ENCODE measurements around the gene BEND6.
"Not testable (repeated sequence)": the region's sequence is repeated elsewhere in the genome, so short reads cannot be mapped to it uniquely, and the experiment has no call there.

Gene BEND6

GRCh38 chr6:56999049-56999448 is 44.1 kb downstream of the BEND6 start:
- Histone ChIP-seq H2BK15ac (replicated peaks; ENCODE audit: low read depth) (no peak overlapping the region), H3K4ac (ENCODE audit: low read depth, low read length) (no peak overlapping the region), H3K4me2 (ENCODE audit: low read length) (no peak overlapping the region), H2BK5ac (ENCODE audit: low read length) (no peak overlapping the region), H3K4me1 (ENCODE audit: control insufficient read depth, low read depth, low read length) (no peaks in the 10 kb centered on the region), H3K27me3 (ENCODE audit: insufficient read depth, low read length, poor library complexity) (no peaks in the 10 kb centered on the region), H3K9ac (ENCODE audit: low read length) (no peak overlapping the region), H3K4me3 (ENCODE audit: low read length) (no peak overlapping the region), H4K5ac (ENCODE audit: low read length) (no peak overlapping the region), H2BK120ac (ENCODE audit: low read depth, low read length) (no peak overlapping the region), H2AK5ac (ENCODE audit: low read length) (no peak overlapping the region), H3K27ac (ENCODE audit: low read depth, low read length) (no peak overlapping the region), H4K8ac (ENCODE audit: low read depth, low read length) (no peak overlapping the region), H3K56ac (ENCODE audit: low read length) (no peak overlapping the region), H3K79me2 (ENCODE audit: control insufficient read depth, insufficient read depth, low read length) (no peaks in the 10 kb centered on the region), H3K36me3 (ENCODE audit: control insufficient read depth, insufficient read depth, low read length) (no peaks in the 10 kb centered on the region), H3K23ac (ENCODE audit: low read length) (no peak overlapping the region), H3K79me1 (ENCODE audit: low read length) (no peaks in the 10 kb centered on the region), H3K18ac (ENCODE audit: low read length) (no peak overlapping the region)
- DNase-seq = no peak

GRCh38 chr6:56999748-57000147 is 44.8 kb downstream of the BEND6 start:
- H3K36me3 ChIP-seq (ENCODE audit: control insufficient read depth, insufficient read depth, low read length); H3K4me3 ChIP-seq (ENCODE audit: low read length); H2BK120ac ChIP-seq (ENCODE audit: low read depth, low read length); H3K27ac ChIP-seq (ENCODE audit: low read depth, low read length); H3K27me3 ChIP-seq (ENCODE audit: insufficient read depth, low read length, poor library complexity); H3K9ac ChIP-seq (ENCODE audit: low read length); H4K8ac ChIP-seq (ENCODE audit: low read depth, low read length); H2AK5ac ChIP-seq (ENCODE audit: low read length); H3K4me2 ChIP-seq (ENCODE audit: low read length); H3K23ac ChIP-seq (ENCODE audit: low read length); DNase-seq; H3K56ac ChIP-seq (ENCODE audit: low read length); H4K5ac ChIP-seq (ENCODE audit: low read length); H3K4ac ChIP-seq (ENCODE audit: low read depth, low read length); H2BK15ac ChIP-seq (replicated peaks; ENCODE audit: low read depth); H3K79me2 ChIP-seq (ENCODE audit: control insufficient read depth, insufficient read depth, low read length); H3K4me1 ChIP-seq (ENCODE audit: control insufficient read depth, low read depth, low read length); H3K79me1 ChIP-seq (ENCODE audit: low read length); H3K18ac ChIP-seq (ENCODE audit: low read length); H2BK5ac ChIP-seq (ENCODE audit: low read length): not testable (repeated sequence)
- no CpG with 5 or more reads among the region's 18 CpGs for WGBS (ENCODE audit: extremely low coverage, insufficient coverage, low lambda C conversion rate)

DNA sequence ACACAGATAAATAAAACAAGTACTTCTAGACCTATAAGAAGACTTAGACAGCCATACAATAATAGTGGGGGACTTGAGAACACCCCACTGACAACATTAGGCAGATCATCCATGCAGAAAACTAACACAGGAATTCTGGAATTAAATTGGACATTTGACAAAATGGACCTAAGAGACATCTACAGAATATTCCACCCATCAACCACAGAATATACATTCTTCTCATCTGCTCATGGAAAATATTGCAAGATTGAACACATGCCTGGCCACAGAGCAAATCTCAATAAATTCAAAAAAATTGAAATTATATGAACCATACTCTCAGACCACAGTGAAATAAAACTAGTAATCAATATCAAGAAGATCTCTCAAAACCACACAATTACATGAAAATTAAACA is 47.3 kb downstream of the BEND6 start:
- Histone ChIP-seq H3K27me3 (ENCODE audit: insufficient read depth, low read length, poor library complexity) (no peaks in the 10 kb centered on the region), H3K9ac (ENCODE audit: low read length) (no peak overlapping the region), H3K4me1 (ENCODE audit: control insufficient read depth, low read depth, low read length) (no peaks in the 10 kb centered on the region), H3K18ac (ENCODE audit: low read length) (no peak overlapping the region), H3K4me3 (ENCODE audit: low read length) (no peak overlapping the region), H2BK5ac (ENCODE audit: low read length) (no peak overlapping the region), H3K79me1 (ENCODE audit: low read length) (no peaks in the 10 kb centered on the region), H2BK120ac (ENCODE audit: low read depth, low read length) (no peak overlapping the region), H4K5ac (ENCODE audit: low read length) (no peak overlapping the region), H2AK5ac (ENCODE audit: low read length) (no peak overlapping the region), H3K27ac (ENCODE audit: low read depth, low read length) (no peak overlapping the region), H3K36me3 (ENCODE audit: control insufficient read depth, insufficient read depth, low read length) (no peaks in the 10 kb centered on the region), H2BK15ac (replicated peaks; ENCODE audit: low read depth) (no peak overlapping the region), H3K79me2 (ENCODE audit: control insufficient read depth, insufficient read depth, low read length) (no peaks in the 10 kb centered on the region), H3K4ac (ENCODE audit: low read depth, low read length) (no peak overlapping the region), H3K56ac (ENCODE audit: low read length) (no peak overlapping the region), H4K8ac (ENCODE audit: low read depth, low read length) (no peak overlapping the region), H3K23ac (ENCODE audit: low read length) (no peak overlapping the region), H3K4me2 (ENCODE audit: low read length) (no peak overlapping the region)
- DNase-seq = no peak

DNA sequence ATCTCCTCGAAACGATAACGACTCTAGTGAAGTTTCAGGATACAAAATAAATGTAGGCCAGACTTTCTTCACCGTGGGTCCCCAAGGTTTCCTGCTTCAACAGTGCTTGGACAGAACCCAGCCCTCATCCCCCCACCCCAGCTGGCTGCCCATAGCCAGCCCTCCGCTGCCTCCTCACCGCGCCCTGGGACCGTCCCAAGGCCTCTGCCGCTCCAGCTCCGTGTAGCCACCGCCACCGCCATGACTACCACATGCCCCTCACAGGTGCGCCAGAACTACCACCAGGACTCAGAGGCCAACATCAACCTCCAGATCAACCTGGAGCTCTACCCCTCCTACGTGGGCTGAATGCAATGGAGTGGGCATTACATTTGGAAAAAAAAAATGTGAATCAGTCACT is 49.4 kb downstream of the BEND6 start:
- Histone ChIP-seq H3K79me1 (ENCODE audit: low read length) (no peaks in the 10 kb centered on the region), H3K4ac (ENCODE audit: low read depth, low read length) (no peak overlapping the region), H3K79me2 (ENCODE audit: control insufficient read depth, insufficient read depth, low read length) (no peaks in the 10 kb centered on the region), H3K27me3 (ENCODE audit: insufficient read depth, low read length, poor library complexity) (no peaks in the 10 kb centered on the region), H3K36me3 (ENCODE audit: control insufficient read depth, insufficient read depth, low read length) (no peaks in the 10 kb centered on the region), H3K56ac (ENCODE audit: low read length) (no peak overlapping the region), H3K9ac (ENCODE audit: low read length) (no peak overlapping the region), H3K4me2 (ENCODE audit: low read length) (no peak overlapping the region), H2AK5ac (ENCODE audit: low read length) (no peak overlapping the region), H3K23ac (ENCODE audit: low read length) (no peak overlapping the region), H2BK120ac (ENCODE audit: low read depth, low read length) (no peak overlapping the region), H2BK5ac (ENCODE audit: low read length) (no peak overlapping the region), H2BK15ac (replicated peaks; ENCODE audit: low read depth) (no peak overlapping the region), H4K5ac (ENCODE audit: low read length) (no peak overlapping the region), H4K8ac (ENCODE audit: low read depth, low read length) (no peak overlapping the region), H3K27ac (ENCODE audit: low read depth, low read length) (no peak overlapping the region), H3K18ac (ENCODE audit: low read length) (no peak overlapping the region), H3K4me1 (ENCODE audit: control insufficient read depth, low read depth, low read length) (no peaks in the 10 kb centered on the region), H3K4me3 (ENCODE audit: low read length) (no peak overlapping the region)
- WGBS (ENCODE audit: extremely low coverage, insufficient coverage, low lambda C conversion rate) = no CpG with 5 or more reads among the region's 14 CpGs
- no peak for DNase-seq

- no peaks in the 10 kb centered on the region for H3K79me2 ChIP-seq (ENCODE audit: control insufficient read depth, insufficient read depth, low read length)
- H3K9ac ChIP-seq (ENCODE audit: low read length) = no peak overlapping the region
- H3K4me1 ChIP-seq (ENCODE audit: control insufficient read depth, low read depth, low read length) = no peaks in the 10 kb centered on the region
- no peak overlapping the region for H3K18ac ChIP-seq (ENCODE audit: low read length)
- H3K4ac ChIP-seq (ENCODE audit: low read depth, low read length) = no peak overlapping the region
- no peak overlapping the region for H3K56ac ChIP-seq (ENCODE audit: low read length)
- no peaks in the 10 kb centered on the region for H3K36me3 ChIP-seq (ENCODE audit: control insufficient read depth, insufficient read depth, low read length)
- H4K5ac ChIP-seq (ENCODE audit: low read length) = no peak overlapping the region
- no peak overlapping the region for H3K27ac ChIP-seq (ENCODE audit: low read depth, low read length)
- DNase-seq = no peak
- no peak overlapping the region for H2BK5ac ChIP-seq (ENCODE audit: low read length)
- no peak overlapping the region for H3K23ac ChIP-seq (ENCODE audit: low read length)
- H3K4me3 ChIP-seq (ENCODE audit: low read length) = no peak overlapping the region
- no peak overlapping the region for H3K4me2 ChIP-seq (ENCODE audit: low read length)
- H2AK5ac ChIP-seq (ENCODE audit: low read length) = no peak overlapping the region
- H2BK120ac ChIP-seq (ENCODE audit: low read depth, low read length) = no peak overlapping the region
- no peaks in the 10 kb centered on the region for H3K27me3 ChIP-seq (ENCODE audit: insufficient read depth, low read length, poor library complexity)
- H4K8ac ChIP-seq (ENCODE audit: low read depth, low read length) = no peak overlapping the region
- WGBS (ENCODE audit: extremely low coverage, insufficient coverage, low lambda C conversion rate) = no CpG with 5 or more reads among the region's 3 CpGs
- H2BK15ac ChIP-seq (replicated peaks; ENCODE audit: low read depth) = no peak overlapping the region
- H3K79me1 ChIP-seq (ENCODE audit: low read length) = no peaks in the 10 kb centered on the region
These were observed 51.2 kb downstream of the BEND6 start for GRCh38 chr6:57006101-57006500.

GRCh38 chr6:57008069-57008468 is 53.2 kb downstream of the BEND6 start:
- H3K4me2 ChIP-seq (ENCODE audit: low read length); H3K4ac ChIP-seq (ENCODE audit: low read depth, low read length); H3K79me1 ChIP-seq (ENCODE audit: low read length); H3K36me3 ChIP-seq (ENCODE audit: control insufficient read depth, insufficient read depth, low read length); H2BK120ac ChIP-seq (ENCODE audit: low read depth, low read length); H4K8ac ChIP-seq (ENCODE audit: low read depth, low read length); H3K9ac ChIP-seq (ENCODE audit: low read length); H3K27me3 ChIP-seq (ENCODE audit: insufficient read depth, low read length, poor library complexity); H3K79me2 ChIP-seq (ENCODE audit: control insufficient read depth, insufficient read depth, low read length); H3K4me1 ChIP-seq (ENCODE audit: control insufficient read depth, low read depth, low read length); H2BK15ac ChIP-seq (replicated peaks; ENCODE audit: low read depth); H3K27ac ChIP-seq (ENCODE audit: low read depth, low read length); H3K56ac ChIP-seq (ENCODE audit: low read length); H2AK5ac ChIP-seq (ENCODE audit: low read length); H2BK5ac ChIP-seq (ENCODE audit: low read length); H3K23ac ChIP-seq (ENCODE audit: low read length); DNase-seq; H4K5ac ChIP-seq (ENCODE audit: low read length); H3K18ac ChIP-seq (ENCODE audit: low read length); H3K4me3 ChIP-seq (ENCODE audit: low read length): not testable (repeated sequence)
- WGBS (ENCODE audit: extremely low coverage, insufficient coverage, low lambda C conversion rate) = no CpG with 5 or more reads among the region's 2 CpGs
